IPS-18a (cell line): ENCODE measurements around the gene ZDHHC23.

Experiments
- H3K27ac ChIP-seq: one replicate; pipeline ENCODE4 v1.5.1; 2013; ENCODE audit warnings: low read length
- H3K27me3 ChIP-seq: one replicate; pipeline ENCODE4 v1.6.1; 2013; ENCODE audit warnings: mild to moderate bottlenecking, low read length; ENCODE audit not compliant: control insufficient read depth, insufficient read depth
- H3K36me3 ChIP-seq: one replicate; pipeline ENCODE4 v1.6.1; 2013; ENCODE audit warnings: low read depth, low read length; ENCODE audit not compliant: control insufficient read depth
- H3K4me1 ChIP-seq: one replicate; pipeline ENCODE4 v1.6.1; 2013; ENCODE audit warnings: low read depth, low read length; ENCODE audit not compliant: control insufficient read depth
- H3K4me3 ChIP-seq: one replicate; pipeline ENCODE4 v1.5.1; 2013; ENCODE audit warnings: low read length
- H3K9ac ChIP-seq: one replicate; pipeline ENCODE4 v1.6.1; 2013; ENCODE audit warnings: mild to moderate bottlenecking, low read length, moderate library complexity
- H3K9me3 ChIP-seq: one replicate; pipeline ENCODE4 v1.6.1; 2013; ENCODE audit warnings: low read depth, low read length; ENCODE audit not compliant: control insufficient read depth

Gene ZDHHC23, protein sequence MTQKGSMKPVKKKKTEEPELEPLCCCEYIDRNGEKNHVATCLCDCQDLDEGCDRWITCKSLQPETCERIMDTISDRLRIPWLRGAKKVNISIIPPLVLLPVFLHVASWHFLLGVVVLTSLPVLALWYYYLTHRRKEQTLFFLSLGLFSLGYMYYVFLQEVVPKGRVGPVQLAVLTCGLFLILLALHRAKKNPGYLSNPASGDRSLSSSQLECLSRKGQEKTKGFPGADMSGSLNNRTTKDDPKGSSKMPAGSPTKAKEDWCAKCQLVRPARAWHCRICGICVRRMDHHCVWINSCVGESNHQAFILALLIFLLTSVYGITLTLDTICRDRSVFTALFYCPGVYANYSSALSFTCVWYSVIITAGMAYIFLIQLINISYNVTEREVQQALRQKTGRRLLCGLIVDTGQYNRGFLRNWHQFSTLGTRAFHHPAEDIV

DNA sequence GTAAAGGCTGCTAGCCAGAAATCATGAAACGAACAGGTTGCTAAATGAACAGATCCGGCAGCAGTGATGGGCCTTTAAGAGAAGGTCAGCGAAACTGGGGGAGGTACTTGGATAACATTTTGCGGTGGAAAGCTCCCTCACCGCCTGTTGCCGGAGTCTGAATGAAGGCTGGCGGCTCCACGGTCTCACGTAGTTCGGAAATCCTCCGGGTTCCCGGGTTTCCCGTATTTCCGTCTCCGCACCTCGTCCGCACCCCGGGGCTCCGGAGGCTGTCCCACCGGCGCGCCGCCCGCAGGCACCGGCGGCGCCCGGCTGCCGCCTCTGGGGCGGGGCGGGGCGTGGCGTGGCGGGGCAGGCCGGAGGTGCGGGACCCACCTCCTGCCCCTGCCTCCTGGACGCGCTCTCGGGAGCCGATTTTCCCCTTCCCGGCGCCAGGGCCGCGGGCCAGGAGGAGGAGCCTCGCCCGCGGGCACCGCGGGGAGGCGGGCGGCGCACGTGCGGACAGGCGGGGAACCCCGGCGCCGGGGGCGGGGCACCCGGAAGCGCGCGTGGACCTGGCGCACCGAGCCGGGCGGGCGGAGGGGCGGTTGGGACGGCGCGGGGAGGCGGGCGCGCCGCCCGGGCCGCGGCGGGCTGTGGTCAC, at the start of gene ZDHHC23:
TSS of gene ZDHHC23 (plus strand) at position 642 of the 643 bp plus-strand sequence. CDS start 790 bp downstream, outside the sequence.
- H3K4me1 ChIP-seq, result peaks cover 11% of the 10 kb centered on the region

DNA sequence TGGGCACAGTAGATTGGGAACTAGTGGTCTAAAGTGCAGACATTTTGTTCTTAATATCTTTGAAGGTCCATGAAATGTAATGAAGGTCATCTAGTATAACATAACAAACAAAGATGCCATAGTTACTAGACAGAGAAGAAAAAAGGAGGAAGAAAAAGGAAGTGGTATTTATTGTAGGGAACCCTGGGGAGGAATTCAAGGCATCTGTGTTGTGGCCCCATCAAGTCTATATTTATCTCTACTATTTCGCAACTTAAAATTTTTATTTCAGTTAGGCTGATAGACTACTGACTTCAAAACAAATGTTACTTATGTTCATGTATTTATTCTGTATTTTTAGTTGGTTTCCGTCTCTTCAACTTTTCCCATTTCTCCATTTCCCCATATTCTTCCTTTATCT, 48.9 kb upstream of the ZDHHC23 start:
- Histone ChIP-seq H3K9me3 (no peaks in the 10 kb centered on the region), H3K27ac (no peak overlapping the region), H3K4me1 (peaks cover 15% of the 10 kb centered on the region), H3K27me3 (no peaks in the 10 kb centered on the region), H3K36me3 (no peaks in the 10 kb centered on the region), H3K4me3 (no peak overlapping the region), H3K9ac (no peak overlapping the region)

More for the DNA sequence above, at the start of gene ZDHHC23:
- no peak within 1 kb of the TSS for H3K27ac ChIP-seq
- H3K27me3 ChIP-seq, result peaks cover 28% of the 10 kb centered on the region
- no peaks in the 10 kb centered on the region for H3K9me3 ChIP-seq
- H3K9ac ChIP-seq, result peak within 1 kb of the TSS; percentile 53
- H3K36me3 ChIP-seq, result no peaks in the 10 kb centered on the region
- H3K4me3 ChIP-seq, result peak within 1 kb of the TSS; percentile 69

DNA sequence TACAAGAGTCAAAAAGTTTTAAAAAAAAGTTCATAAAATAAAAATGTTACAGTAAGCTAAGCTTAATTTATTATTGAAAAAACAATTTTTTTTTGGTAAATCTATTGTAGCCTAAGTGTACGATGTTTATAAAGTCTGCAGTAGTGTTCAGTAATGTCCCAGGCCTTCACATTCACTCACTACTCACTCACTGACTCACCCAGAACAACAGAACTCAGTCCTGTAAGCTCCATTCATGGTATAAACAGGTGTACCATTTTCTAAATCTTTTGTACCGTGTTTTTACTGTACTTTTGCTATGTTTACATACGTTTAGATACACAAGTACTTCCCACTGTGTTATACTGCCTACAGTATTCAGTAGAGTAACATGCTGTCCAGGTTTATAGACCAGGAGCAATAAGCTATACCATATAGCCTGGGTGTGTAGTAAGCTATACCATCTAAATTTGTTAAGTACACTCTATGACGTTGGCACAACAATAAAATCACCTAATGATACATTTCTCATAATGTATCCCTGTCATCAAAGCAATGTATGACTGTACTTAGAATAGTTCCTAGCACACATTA, 41.2 kb upstream of the ZDHHC23 start:
- no peaks in the 10 kb centered on the region for H3K36me3 ChIP-seq
- H3K4me3 ChIP-seq, result no peak overlapping the region
- no peak overlapping the region for H3K27ac ChIP-seq
- no peaks in the 10 kb centered on the region for H3K4me1 ChIP-seq
- no peaks in the 10 kb centered on the region for H3K27me3 ChIP-seq
- no peaks in the 10 kb centered on the region for H3K9me3 ChIP-seq
- H3K9ac ChIP-seq, result no peak overlapping the region

DNA sequence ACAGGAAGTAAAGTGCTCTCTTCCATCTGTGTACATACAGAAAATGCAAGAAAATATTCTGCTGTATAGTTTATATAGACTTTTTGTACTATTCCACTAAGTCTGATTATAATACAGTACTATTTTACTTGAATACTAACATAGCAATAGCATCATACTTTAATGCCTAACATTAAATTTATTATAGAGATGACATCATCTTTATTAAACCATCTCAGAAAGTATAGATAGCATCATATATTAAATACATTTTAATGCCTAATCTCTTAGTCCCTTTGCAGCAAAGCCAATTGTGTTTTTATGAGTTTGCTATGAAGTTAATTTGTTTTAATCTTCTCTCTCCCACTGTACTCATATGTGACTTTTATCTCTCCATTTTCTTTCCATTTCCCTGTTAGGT, 39.7 kb upstream of the ZDHHC23 start:
- Histone ChIP-seq H3K27me3 (no peaks in the 10 kb centered on the region), H3K9me3 (no peaks in the 10 kb centered on the region), H3K4me1 (no peaks in the 10 kb centered on the region), H3K27ac (no peak overlapping the region), H3K36me3 (no peaks in the 10 kb centered on the region), H3K9ac (no peak overlapping the region), H3K4me3 (no peak overlapping the region)

DNA sequence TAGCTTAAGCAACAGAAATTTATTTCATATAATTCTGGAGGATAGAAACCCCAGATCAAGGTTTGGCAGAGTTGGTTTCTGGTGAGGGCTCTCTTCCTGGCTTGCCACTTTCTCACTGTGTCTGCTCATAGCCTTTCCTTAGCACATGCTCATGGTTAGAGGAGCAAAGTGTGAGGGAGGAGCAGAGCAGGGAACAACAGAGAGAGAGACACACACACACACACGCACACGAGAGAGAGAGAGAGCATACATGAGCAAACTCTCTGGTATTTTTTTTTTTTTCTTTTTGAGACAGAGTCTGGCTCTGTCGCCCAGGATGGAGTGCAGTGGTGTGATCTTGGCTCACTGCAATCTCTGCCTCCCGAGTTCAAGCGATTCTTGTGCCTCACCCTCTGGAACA, 36.8 kb upstream of the ZDHHC23 start:
- no peaks in the 10 kb centered on the region for H3K27me3 ChIP-seq
- H3K4me1 ChIP-seq, result no peaks in the 10 kb centered on the region
- H3K4me3 ChIP-seq, result no peak overlapping the region
- no peaks in the 10 kb centered on the region for H3K36me3 ChIP-seq
- H3K9me3 ChIP-seq, result no peaks in the 10 kb centered on the region
- H3K9ac ChIP-seq, result no peak overlapping the region
- no peak overlapping the region for H3K27ac ChIP-seq

DNA sequence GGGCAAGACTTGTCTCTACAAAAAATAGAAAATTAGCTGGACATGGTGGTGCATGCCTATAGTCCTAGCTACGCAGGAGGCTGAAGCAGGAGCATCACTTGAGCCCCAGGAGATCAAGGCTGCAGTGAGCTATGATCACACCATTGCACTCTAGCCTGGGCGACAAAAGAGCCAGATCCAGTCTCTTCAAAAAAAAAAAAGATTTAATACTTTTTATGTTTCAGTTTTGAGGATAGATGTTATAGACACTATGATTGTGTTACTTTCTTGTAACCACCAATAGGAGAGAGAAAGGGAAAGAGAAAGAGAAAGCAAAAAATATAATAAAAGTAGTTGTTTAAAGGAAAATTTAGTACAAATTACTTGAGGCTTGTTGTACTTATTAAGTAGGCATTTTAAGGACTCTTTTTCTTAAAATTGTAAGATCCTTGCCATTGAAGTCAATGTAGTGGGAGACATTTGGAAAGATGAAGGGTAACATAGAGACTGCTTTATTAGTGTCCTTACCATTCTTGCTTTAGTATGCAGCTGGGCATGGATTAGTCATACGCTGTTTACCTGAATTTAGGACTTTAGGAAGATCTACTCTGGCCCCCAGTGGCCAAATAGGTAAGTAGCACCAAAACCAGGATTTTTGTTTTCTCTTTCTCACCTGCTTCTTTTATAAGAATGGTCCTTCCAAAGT, 35.1 kb upstream of the ZDHHC23 start:
- no peaks in the 10 kb centered on the region for H3K9me3 ChIP-seq
- no peaks in the 10 kb centered on the region for H3K4me1 ChIP-seq
- no peaks in the 10 kb centered on the region for H3K27me3 ChIP-seq
- H3K4me3 ChIP-seq, result no peak overlapping the region
- H3K36me3 ChIP-seq, result no peaks in the 10 kb centered on the region
- H3K27ac ChIP-seq, result no peak overlapping the region
- H3K9ac ChIP-seq, result no peak overlapping the region

DNA sequence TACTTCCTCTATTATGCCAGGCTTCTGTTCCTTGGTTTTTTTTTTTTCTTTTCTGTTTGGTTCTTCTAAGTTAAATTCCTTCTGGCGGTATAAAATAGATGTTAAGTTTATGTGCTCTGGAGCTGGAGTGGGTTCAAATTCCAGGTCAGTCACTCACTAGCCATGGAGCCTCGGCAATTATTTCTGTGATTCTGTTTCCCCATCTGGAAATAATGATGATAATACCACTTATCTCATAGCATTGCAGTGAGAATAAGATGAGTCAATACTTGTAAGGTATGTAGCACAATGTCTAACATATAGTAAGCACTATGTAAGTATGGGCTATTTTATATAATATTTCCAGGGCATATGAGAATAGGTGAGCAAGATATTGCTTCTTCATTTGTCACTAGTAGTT, 33.2 kb upstream of the ZDHHC23 start:
- H3K36me3 ChIP-seq, result no peaks in the 10 kb centered on the region
- H3K4me1 ChIP-seq, result no peaks in the 10 kb centered on the region
- no peak overlapping the region for H3K9ac ChIP-seq
- no peak overlapping the region for H3K4me3 ChIP-seq
- H3K27me3 ChIP-seq, result no peaks in the 10 kb centered on the region
- H3K9me3 ChIP-seq, result no peaks in the 10 kb centered on the region
- H3K27ac ChIP-seq, result no peak overlapping the region

DNA sequence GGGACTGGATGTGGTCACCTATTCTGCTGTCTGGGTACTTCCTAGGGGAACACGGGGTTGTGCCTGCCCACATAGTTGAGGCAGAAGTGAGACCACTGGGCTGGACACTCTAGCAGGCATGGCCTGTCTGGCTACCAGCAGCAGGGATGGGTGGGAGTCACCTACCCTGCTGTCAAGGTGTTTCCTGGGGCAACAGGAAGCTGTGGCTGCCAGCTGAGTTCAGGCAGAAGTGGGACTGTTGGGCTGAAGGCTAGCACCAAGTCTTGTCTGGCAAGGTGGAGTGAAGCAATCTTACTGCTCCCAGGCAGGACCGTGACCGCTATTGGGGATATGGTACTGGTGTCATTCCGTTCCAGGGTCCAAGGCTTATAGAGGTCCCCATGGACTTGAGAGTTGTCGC, 20.3 kb upstream of the ZDHHC23 start:
- no peaks in the 10 kb centered on the region for H3K36me3 ChIP-seq

DNA sequence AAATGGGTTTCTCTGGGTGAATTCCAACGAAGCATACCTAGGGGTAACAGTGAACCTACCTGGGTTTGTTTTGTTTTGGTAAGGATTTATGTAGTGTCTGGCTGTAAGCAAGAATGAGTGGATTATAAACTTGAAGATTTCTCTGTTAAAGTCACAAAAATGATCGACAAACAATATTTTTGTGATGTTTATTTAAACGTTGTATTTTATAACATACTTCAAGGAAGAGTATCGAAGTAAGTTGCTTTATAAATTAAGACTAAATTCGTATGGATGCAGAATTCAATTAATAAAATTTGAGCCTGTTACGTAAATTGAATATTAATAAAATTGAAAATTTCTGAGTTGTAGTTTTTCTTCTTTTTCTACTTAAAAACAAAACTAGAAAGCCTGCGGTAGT, 982 bp upstream of the ZDHHC23 start:
- peak overlapping the region; percentile 65 for H3K4me3 ChIP-seq
- no peaks in the 10 kb centered on the region for H3K9me3 ChIP-seq
- peaks cover 28% of the 10 kb centered on the region for H3K27me3 ChIP-seq
- H3K36me3 ChIP-seq, result no peaks in the 10 kb centered on the region
- peak overlapping the region; percentile 6 for H3K9ac ChIP-seq
- no peak overlapping the region for H3K27ac ChIP-seq
- H3K4me1 ChIP-seq, result peaks cover 11% of the 10 kb centered on the region

More for the DNA sequence above, 20.3 kb upstream of the ZDHHC23 start:
- no peak overlapping the region for H3K27ac ChIP-seq
- no peak overlapping the region for H3K4me3 ChIP-seq
- H3K27me3 ChIP-seq, result no peaks in the 10 kb centered on the region
- H3K9ac ChIP-seq, result no peak overlapping the region
- peaks cover 7% of the 10 kb centered on the region for H3K4me1 ChIP-seq
- peaks cover 4% of the 10 kb centered on the region for H3K9me3 ChIP-seq

DNA sequence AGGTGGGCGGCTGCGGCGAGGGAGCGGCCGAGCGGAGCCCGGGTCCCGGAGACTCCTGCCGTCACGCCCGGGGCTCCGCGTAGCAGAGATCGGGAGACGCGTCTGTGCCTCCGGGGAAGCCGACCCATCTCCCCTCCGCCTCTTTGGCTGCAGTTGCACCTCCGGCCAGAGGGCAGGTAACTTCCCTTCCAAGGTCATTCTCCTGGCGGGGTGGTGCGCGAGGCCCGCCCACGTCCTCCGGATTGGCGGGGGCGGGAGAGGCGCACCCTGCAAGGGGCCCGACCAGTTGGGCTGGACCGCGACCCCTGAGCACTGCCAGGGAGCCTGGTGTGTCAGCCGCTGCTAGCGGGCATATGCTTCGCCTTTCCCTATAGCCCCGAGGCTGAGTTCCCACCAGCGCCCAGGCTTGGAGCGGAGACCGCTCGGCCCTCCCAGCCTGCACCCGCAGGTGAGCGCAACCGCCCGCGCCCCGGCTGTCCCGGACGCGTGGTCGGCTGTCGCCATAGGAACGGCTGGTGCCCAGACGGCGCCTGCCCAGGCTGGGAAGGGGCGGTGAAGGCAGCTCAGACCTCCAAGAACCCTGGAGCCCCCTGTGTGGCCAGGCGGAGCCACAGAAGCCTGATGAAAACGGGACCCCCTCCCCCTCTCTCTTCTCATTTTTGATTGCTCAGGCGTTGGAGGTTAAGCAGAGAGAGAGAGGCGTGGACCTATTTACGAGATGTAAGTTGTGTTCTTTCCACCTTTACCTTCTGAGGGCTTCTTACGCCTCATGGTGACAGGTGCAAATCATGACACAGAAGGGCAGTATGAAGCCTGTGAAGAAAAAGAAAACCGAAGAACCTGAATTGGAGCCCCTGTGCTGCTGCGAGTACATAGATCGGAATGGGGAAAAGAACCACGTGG, 453 bp downstream of the ZDHHC23 start:
- no peak overlapping the region for H3K27ac ChIP-seq
- H3K9ac ChIP-seq, result peak overlapping the region; percentile 53
- H3K9me3 ChIP-seq, result no peaks in the 10 kb centered on the region
- peaks cover 11% of the 10 kb centered on the region for H3K4me1 ChIP-seq
- H3K36me3 ChIP-seq, result no peaks in the 10 kb centered on the region
- H3K4me3 ChIP-seq, result peak overlapping the region; percentile 69
- peaks cover 28% of the 10 kb centered on the region for H3K27me3 ChIP-seq
